ENCODE measurements around the gene NHLRC4. TPM values are rescaled to one million over a fixed set of nuclear protein-coding genes. Genes with fewer than 3 reads are reported as not detected.

The NHLRC4 gene
- total RNA-seq, 1 donor from 2014 or later = 1.4 TPM

GRCh38 chr16:574021-574760, 7.4 kb downstream of the NHLRC4 start:
- Mint-ChIP-seq H3K36me3 (ENCODE audit: insufficient read depth) (peaks cover 3% of the 10 kb centered on the region), H3K4me1 (ENCODE audit: low read depth) (peaks cover 15% of the 10 kb centered on the region), H3K27me3 (no peaks in the 10 kb centered on the region), H3K9me3 (ENCODE audit: low read depth) (no peaks in the 10 kb centered on the region), H3K27ac (no peak overlapping the region), H3K4me3 (ENCODE audit: low read depth) (no peak overlapping the region)
- no peak for DNase-seq (ENCODE audit: low spot score, unreplicated experiment)
- no peak for TF ChIP-seq CTCF (IDR thresholded peaks at IDR 0.05; ENCODE audit: unreplicated experiment)

GRCh38 chr16:575354-576196, 8.8 kb downstream of the NHLRC4 start:
- DNase-seq (ENCODE audit: low spot score, unreplicated experiment) = no peak
- peaks cover 3% of the 10 kb centered on the region for H3K36me3 Mint-ChIP-seq (ENCODE audit: insufficient read depth)
- no peaks in the 10 kb centered on the region for H3K9me3 Mint-ChIP-seq (ENCODE audit: low read depth)
- peaks cover 12% of the 10 kb centered on the region for H3K4me1 Mint-ChIP-seq (ENCODE audit: low read depth)
- no peak for TF ChIP-seq CTCF (IDR thresholded peaks at IDR 0.05; ENCODE audit: unreplicated experiment)
- H3K27me3 Mint-ChIP-seq = no peaks in the 10 kb centered on the region
- H3K27ac Mint-ChIP-seq = no peak overlapping the region
- H3K4me3 Mint-ChIP-seq (ENCODE audit: low read depth) = no peak overlapping the region

DNA sequence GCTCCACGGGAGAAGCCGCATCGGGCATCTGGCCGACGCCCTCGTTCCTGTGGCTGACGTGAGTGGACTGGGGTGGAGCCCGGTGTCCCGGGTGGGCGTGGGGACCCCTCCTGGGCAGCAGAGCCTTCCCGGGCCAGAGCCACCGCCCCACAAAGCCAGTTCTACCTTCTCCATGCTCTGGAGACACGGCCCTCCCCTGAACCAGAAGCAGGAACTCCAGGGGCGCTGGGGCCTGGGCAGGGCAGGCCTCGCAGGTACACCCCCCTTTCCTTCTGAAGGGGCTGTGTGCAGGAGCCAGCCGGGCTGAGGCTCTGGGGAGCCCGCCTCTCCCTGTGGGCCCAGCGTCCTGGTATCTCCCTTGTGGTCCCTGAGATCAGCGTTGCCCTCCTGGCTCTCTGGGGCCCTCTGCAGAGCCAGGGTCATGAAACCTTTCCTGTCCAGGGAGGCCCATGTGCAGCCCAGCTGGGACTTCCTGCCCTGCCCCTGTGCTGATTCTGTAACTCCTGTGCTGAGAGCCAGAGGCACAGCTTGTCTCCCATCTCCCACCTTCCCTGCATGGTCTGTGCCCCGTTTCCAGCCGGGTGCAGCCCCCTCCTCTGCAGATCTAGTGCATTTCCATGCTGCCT, 9.5 kb downstream of the NHLRC4 start:
- H3K27me3 Mint-ChIP-seq = no peaks in the 10 kb centered on the region
- H3K36me3 Mint-ChIP-seq (ENCODE audit: insufficient read depth) = peaks cover 3% of the 10 kb centered on the region
- no peak for TF ChIP-seq CTCF (IDR thresholded peaks at IDR 0.05; ENCODE audit: unreplicated experiment)
- no peaks in the 10 kb centered on the region for H3K9me3 Mint-ChIP-seq (ENCODE audit: low read depth)
- no peak overlapping the region for H3K27ac Mint-ChIP-seq
- DNase-seq (ENCODE audit: low spot score, unreplicated experiment) = no peak
- H3K4me1 Mint-ChIP-seq (ENCODE audit: low read depth) = peaks cover 6% of the 10 kb centered on the region
- H3K4me3 Mint-ChIP-seq (ENCODE audit: low read depth) = no peak overlapping the region

- no peak overlapping the region for H3K4me3 Mint-ChIP-seq (ENCODE audit: low read depth)
- peak; percentile 42 for TF ChIP-seq CTCF (IDR thresholded peaks at IDR 0.05; ENCODE audit: unreplicated experiment)
- peaks cover 3% of the 10 kb centered on the region for H3K36me3 Mint-ChIP-seq (ENCODE audit: insufficient read depth)
- no peak for DNase-seq (ENCODE audit: low spot score, unreplicated experiment)
- H3K27me3 Mint-ChIP-seq = no peaks in the 10 kb centered on the region
- no peak overlapping the region for H3K27ac Mint-ChIP-seq
- H3K4me1 Mint-ChIP-seq (ENCODE audit: low read depth) = peaks cover 2% of the 10 kb centered on the region
- no peaks in the 10 kb centered on the region for H3K9me3 Mint-ChIP-seq (ENCODE audit: low read depth)
Measured at GRCh38 chr16:576823-577201, 10.0 kb downstream of the NHLRC4 start.

DNA sequence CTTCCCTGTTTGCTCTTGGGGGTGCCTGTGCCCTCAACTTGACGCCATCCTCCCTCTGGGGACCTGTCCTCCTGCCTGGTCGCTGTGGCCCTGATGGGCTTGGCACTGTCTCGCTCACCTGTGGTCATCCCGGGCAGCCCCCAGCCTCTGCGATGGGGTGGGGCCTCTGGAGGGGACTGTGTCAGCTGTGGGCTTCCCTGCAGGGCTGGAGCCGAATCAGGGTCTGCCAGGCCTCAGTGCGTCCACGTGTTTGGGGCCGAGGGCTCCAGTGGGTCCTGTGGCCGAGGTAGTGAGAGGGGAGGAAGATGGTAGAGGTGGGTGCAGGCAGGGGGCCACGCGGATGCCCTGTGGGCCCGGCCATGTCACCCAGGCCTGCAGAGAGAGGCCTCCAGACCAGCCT, 11.0 kb downstream of the NHLRC4 start:
- Mint-ChIP-seq H3K27me3 (no peaks in the 10 kb centered on the region), H3K9me3 (ENCODE audit: low read depth) (no peaks in the 10 kb centered on the region), H3K27ac (no peak overlapping the region), H3K4me3 (ENCODE audit: low read depth) (no peak overlapping the region), H3K36me3 (ENCODE audit: insufficient read depth) (peaks cover 3% of the 10 kb centered on the region), H3K4me1 (ENCODE audit: low read depth) (peaks cover 2% of the 10 kb centered on the region)
- TF ChIP-seq CTCF (IDR thresholded peaks at IDR 0.05; ENCODE audit: unreplicated experiment) = no peak
- DNase-seq (ENCODE audit: low spot score, unreplicated experiment) = no peak

Data from progenitor cell of endocrine pancreas (in vitro differentiated cells).